Loucy (cell line): ENCODE measurements around the gene SI.

Experiments
- EZH2phosphoT487 ChIP-seq: fragments of 200-600 bp; IDR thresholded peaks from 2 replicates; pipeline ENCODE4 v1.6.1; 2018; ENCODE audit warnings: antibody characterized with exemption, mild to moderate bottlenecking, moderate library complexity, borderline replicate concordance
- TF ChIP-seq, protein P1 (sequence below): fragments of 200-600 bp; sonication (generic); conservative IDR thresholded peaks from 2 replicates; pipeline ENCODE4 v1.5.1; 2014; ENCODE audit warnings: mild to moderate bottlenecking, antibody characterized with exemption, low read length

DNA sequence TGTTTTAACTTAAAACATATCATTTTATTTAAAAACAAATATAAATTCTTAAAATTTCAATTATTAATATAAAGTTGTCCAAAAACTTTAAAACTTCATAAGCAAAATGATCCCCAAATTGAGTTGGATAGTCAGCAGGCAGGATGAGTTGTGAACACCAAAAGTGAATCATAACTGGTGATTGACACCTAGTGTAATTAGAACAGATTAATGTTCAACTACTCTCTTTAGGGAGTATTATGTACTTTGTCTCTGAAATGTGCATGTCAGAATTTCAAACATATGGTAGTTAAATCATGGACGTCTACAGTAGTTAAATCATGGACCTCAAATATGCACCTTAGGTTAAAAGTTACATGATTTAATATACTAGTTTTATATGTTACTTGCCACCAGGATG, 2.9 kb upstream of the SI start:
- TF ChIP-seq, protein P1, sequence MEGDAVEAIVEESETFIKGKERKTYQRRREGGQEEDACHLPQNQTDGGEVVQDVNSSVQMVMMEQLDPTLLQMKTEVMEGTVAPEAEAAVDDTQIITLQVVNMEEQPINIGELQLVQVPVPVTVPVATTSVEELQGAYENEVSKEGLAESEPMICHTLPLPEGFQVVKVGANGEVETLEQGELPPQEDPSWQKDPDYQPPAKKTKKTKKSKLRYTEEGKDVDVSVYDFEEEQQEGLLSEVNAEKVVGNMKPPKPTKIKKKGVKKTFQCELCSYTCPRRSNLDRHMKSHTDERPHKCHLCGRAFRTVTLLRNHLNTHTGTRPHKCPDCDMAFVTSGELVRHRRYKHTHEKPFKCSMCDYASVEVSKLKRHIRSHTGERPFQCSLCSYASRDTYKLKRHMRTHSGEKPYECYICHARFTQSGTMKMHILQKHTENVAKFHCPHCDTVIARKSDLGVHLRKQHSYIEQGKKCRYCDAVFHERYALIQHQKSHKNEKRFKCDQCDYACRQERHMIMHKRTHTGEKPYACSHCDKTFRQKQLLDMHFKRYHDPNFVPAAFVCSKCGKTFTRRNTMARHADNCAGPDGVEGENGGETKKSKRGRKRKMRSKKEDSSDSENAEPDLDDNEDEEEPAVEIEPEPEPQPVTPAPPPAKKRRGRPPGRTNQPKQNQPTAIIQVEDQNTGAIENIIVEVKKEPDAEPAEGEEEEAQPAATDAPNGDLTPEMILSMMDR: no peak
- no peak for TF ChIP-seq EZH2phosphoT487
